GM10847 (cell line): ENCODE data around the gene MGME1.

Experiments
- POLR2A ChIP-seq: IDR thresholded peaks from 2 replicates; pipeline ENCODE4 v1.6.1; 2011; ENCODE audit not compliant: insufficient read length; ENCODE audit errors: extremely low read depth

MGME1 gene

DNA sequence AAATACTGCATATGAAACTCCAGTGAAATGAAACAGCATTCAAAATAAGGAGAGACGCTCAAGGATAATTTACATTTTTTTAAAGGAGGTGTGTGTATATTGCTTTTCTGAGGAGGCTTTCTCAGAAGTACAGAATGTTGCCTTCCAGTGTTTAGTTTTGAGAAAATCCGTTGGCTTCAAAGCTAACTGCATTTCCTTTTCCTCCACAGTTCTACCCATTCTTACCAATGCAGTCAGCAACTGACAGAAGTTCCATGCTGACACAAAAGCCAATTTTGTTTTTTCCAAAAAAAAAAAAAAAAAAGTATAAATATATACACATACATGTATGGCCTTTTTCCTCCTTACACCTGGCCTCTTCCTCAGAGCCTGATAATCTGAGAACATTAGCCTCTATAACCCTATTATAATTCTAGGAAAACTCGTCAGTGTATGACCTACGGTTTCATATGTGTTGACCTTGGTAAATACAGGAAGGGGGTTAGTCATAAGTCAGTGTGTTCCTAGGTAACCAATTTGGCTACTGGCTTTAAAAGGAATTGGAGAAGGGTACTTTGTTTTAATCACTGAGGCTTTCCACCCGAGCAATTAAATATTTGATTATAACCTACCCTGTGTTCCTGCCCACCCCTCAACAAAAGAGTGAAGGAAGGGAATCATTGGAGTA is 24.2 kb downstream of the MGME1 start:
- TF ChIP-seq POLR2A, result no peak

DNA sequence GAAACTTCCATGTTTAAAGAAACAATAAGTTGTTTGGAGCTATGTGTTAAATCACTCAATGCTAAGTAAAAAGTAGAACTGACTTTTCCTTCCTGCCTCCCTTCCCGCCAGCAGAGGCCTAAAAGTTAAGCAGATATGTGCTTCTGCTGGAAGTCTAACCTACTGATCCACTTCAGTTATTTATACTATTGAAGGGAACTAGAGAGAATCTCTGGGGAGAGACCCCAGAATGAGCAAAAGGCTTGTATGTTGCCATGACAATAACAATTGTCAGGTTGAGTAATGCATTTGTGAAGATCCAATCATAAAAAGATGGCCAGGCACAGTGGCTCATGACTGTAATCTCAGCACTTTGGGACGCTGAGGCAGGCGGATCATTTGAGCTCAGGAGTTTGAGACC is 24.7 kb downstream of the MGME1 start:
- TF ChIP-seq POLR2A, result no peak

DNA sequence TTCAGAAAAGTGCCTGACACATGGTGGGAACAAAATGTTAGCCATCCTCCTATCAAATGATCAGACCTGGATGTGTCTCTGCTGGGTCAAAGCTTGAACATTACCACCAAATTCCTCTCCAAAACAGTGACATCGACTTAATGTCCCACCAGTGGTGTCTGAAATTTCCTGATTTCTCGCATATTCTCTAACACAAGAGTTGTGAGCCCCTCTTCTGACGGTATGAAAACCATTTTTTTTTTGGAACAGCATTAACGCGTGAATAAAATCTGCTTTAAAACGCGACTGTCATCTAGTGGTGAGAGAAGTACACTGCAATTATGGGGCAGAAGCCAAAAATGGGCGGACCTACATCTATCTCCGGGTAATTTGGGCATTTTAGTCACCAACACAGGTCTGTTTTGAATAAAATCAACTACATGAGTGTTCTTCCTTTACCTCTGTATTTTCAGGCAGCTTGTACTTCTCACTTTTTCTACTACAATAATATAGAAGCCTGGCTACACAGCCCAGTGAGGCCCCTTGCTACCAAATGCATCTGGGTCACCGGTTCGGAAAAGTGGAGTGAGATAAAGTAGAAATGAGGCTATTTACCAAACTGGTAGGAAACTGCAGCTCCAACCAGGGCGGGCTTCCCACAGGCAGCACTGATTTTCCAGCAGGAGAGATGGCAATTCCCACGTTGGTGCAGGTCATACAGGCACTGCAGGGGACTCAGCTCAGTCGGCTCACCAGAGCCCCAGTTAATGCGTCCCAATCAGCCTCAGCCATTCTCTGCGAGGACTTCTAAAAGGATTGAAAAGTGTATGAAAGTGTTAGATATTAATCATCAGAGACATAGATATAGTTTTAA is 27.4 kb downstream of the MGME1 start:
- TF ChIP-seq POLR2A, result no peak

DNA sequence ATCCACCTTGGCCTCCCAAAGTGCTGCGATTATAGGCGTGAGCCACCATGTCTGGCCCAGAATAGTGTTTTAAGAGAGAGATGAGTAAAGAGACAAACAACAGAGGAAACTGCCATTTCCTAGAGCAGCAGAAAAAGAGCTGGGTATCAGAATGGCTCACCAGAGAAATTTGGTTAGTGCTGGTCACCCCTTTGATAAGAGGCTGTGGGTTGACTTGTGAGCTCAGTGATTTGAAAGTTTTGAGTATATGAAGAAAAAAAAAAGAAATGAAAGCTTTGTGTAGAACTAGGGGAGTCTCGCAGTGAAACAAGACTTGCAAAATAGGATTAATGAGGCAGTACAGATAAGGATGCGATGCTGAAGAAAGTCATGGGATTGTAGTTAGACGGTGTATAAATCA is 29.6 kb downstream of the MGME1 start:
- no peak for TF ChIP-seq POLR2A

DNA sequence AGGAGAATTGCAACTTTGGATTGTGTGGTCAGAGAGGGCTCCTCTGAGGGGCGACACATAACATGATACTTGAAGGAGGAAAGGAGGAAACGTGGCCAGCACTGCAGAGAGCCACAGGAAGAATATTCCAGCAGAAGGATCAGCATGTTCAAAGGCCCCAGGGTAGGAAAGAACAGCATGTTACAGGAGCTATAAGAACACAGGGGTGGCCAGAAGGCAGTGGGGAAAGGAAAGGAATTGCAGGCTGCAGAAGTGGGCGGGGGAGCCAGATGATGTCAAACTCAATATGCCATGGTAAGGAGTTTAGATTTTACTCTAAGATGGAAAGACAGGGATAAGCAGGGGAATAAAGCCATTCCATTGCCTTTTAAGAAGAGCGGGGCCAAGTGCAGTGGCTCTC is 30.7 kb downstream of the MGME1 start:
- no peak for TF ChIP-seq POLR2A

DNA sequence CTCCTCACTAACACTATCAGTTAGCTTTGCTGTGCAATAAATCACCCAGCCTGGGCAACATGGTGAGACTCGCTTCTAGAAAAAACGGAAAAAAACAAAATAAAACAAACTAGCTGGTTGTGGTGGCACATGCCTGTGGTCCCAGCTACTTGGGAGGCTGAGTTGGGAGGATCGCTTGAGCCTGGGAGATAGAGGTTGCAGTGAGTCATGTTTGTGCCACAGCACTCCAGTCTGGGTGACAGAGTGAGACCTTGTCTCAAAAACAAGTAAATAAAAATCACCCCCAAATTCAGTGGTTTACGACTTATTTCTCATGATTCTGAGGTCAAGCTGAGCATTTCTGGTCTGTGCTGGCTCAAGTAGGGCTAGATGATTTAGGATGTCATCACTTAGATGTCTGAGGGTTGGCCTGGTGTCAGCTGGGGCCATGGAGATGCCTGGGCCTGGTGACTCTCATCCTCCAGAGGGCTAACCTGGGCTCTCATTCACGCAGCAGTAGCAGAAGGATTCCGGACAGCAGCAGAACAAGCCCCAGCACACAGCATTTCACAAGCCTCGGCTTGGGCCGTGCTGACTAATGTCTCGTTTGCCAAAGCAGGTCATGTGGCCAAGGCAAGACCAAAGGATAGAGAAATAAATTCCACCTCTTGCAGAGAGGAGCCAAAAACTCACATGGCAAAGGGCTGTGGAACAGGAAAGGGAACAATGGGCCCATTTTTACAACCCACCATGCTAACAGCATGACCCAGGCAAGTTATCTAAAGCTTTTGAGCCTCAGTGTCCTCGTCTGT is 32.5 kb downstream of the MGME1 start:
- TF ChIP-seq POLR2A, result no peak

DNA sequence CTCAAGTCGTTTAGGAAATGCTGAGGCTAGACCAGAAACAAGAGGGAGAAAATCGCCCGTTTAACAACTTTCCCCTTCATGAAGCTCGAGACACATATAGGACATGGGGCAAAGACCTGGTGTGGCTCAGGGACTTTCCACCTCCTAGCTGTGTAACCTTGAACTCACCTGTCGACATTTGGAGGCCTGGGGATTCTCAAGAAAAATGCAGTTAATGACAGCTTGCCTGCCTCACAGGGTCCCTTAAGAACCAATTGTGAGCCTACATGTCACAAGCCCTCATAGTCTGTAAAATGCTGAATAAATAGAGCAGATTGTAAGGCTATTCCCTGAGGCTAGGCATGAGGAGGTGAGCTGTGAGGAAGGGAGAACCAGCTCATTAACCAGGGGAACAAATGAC is 35.1 kb downstream of the MGME1 start:
- TF ChIP-seq POLR2A, result no peak

DNA sequence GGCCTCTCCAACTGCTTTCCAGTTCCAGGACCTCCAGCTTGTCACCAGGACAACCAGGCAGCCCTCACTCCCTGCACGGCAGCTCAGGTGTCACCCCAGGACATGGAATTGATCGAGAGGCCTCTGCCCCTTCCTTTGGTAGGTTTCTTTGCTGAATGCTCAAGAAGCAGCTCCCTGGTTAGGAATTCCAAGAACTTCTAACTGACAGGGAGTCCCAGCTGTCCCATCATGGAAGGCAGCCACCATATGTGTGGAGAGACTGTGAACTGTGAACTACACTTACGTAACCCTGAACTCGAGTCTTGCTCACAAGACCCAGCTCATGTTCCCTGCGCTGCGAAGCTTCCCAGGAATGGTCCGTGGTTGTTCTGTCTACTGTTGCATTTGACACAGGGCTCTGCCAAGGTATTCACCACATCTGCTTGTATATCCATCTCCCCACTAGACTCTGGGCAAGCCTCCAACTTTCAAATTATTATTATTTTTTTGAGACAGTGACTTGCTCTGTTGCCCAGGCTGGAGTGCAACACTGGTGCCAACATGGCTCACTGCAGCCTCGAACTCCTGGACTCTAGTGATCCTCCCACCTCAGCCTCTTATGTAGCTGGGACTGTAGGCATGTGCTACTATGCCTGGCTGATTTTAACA is 35.7 kb downstream of the MGME1 start:
- no peak for TF ChIP-seq POLR2A

DNA sequence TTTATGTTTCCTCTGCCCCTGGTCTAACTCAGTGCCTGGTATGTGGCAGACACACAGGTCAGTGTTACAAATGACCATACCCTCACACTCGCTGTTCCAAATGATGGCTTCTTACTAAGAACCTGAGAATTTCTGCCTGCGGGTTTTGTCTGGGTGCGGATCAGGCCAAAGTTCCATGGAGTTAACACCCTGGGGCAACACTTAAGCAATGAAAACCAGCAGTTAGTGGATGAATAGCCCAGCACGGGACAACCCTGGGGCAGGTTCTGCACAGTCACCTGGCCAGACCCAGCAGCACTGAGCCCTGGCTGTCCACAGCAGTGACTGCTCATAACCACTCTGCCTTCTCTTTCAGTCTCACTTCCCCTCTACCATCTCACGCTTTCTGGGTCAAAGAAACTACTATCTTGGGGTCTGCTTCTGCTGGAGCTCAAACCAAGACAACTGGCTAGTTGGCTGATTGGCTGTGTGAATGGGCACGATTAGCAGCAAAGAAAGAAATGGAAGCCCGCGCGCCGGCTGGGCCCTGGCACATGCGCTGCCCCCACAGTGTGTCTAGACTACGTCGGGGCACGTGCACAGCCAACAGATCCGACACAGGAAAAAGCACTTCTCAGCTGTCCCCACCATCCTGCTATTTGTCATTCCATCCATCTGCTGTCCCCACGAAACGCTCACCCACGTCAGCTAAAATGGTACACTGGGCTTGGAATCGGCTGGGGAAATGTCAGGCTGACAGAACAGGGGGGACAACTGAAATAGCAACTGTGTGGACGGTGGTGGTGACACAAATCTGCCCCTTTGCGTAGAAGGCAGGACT is 36.6 kb downstream of the MGME1 start:
- TF ChIP-seq POLR2A, result no peak

DNA sequence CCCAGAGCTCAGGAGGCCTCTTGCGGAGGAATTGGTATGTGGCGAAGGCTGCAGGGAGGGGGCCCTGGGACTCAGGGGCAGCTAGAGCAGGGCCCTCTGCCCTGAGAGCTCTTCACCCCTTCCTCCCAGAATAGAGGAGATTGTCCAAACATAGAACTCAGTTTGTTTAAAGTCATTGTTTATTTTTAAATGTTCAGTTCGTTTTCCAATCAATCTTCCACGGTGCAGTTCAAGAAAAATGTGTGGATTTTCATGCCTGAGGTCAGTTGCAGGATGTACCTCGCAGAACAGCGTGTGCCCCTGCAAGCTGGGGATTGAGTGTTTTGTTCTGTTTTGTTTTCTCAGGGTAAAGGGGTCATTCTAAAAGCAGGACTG is 37.2 kb downstream of the MGME1 start:
- no peak for TF ChIP-seq POLR2A

DNA sequence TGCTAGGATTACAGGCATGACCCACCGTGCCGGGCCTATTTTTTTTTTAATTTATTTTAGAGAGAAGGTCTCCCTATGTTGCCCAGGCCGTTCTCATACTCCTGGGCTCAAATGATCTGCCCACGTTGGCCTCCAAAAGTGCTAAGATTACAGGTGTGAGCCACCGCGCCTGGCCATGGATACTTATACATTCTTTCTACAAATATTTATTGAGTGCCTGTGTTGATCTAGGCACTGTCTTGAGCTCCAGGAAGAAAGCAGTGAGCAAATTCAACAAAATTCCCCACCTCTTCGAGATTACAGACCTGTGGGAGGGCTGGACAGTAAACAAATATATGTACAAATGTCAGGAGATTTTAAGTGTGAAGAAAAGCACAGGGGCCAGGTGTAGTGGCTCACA is 37.9 kb downstream of the MGME1 start:
- no peak for TF ChIP-seq POLR2A

DNA sequence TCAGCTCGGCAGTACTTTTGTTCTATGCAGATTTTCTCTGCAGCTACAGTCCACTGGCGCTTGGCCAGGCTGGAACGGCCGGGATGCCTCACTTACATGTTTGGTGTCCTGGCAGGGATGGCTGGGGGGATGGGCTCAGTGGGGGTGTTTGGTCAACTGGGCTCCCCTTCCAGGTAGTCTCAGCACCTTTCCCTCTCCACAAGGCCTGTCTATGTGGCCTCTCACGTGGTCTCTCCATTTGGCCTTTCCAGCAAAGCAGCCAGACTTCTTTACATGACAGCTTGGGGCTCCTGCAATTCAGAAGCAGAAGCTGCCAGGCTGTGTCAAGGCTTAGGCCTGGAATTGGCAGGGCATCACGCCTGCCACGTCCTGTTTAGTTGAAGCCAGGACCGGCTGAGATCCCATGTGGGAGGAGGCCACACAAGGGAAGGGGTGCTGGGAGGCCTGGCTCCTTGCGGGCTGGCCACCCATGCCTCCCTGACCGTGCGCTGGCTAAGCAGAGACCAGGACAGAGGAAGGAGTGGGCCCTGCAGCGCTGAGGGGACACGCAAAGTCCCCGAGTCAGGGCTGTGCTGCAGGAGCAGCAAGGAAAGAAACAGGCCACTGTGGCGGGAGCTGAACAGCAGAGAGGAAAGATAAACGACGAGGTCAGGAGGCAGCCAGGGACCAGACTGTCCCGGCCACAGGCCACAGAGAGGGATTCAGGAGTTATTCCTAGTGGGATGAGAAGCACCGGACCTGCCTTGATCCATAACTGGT is 38.9 kb downstream of the MGME1 start:
- TF ChIP-seq POLR2A, result no peak

DNA sequence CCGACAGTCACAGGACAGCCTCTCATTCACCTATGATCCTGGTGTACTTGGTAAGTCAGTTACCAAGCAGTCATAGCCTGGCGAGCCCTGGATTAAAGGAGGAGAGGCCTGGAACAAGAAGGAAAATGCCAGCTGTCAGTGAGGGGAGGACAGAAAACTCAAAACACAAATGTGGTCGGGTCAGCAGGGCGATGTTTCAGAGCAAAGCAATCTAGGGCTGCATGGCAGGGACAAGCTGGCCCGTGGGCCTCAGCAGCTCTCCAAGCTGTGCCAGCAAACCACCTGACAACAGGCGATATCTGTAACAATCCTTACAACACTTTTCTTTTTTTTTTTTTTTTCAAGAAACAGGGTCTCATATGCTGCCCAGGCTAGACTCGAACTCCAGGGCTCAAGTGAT is 40.3 kb downstream of the MGME1 start:
- TF ChIP-seq POLR2A, result no peak

DNA sequence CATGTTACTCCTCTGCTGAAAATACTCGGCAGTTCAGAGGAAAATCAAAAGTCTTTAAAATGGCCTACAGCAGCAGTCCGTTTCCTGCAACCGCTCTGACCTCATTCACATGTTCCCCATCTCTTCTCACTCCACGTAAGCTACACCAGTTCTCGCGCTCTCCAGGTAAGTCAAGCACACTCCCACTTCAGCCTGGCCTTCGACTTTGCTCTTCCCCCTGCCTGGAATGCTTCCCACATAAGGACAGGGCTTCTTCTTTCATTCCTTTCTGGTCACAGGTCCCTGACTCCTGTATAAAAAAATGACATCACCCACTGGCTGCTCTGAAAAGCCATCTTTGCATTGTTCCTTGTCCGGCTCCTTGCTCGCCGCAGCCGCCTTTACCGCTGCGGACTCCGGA is 42.7 kb downstream of the MGME1 start:
- TF ChIP-seq POLR2A, result no peak
